BE2C (cell line): ENCODE data around the gene TOM1. TPM values are rescaled to one million over a fixed set of nuclear protein-coding genes. Genes with fewer than 3 reads are reported as not detected.

Source experiments
- DNase-seq: peaks from one replicate; pipeline ENCODE4 v3.0.0-alpha.2; 2020
- H3K27me3 ChIP-seq: fragments of 250-450 bp; sonication (Bioruptor Pico); 2 replicates; pipeline ENCODE4 v1.5.1; 2020; ENCODE audit warnings: mild to moderate bottlenecking
- H3K36me3 ChIP-seq: fragments of 250-450 bp; sonication (Bioruptor Pico); 2 replicates; pipeline ENCODE4 v1.5.1; 2020; ENCODE audit warnings: mild to moderate bottlenecking
- H3K4me1 ChIP-seq: fragments of 250-450 bp; sonication (Bioruptor Pico); 2 replicates; pipeline ENCODE4 v1.5.1; 2020
- H3K4me3 ChIP-seq: 2 replicates; pipeline ENCODE4 v1.5.1; 2011; ENCODE audit warnings: low read depth, low read length
- H3K9me3 ChIP-seq: fragments of 250-450 bp; sonication (Bioruptor Pico); 2 replicates; pipeline ENCODE4 v1.5.1; 2020
- CTCF ChIP-seq: IDR thresholded peaks from 2 replicates; pipeline ENCODE4 v1.5.1; 2012; ENCODE audit warnings: mild to moderate bottlenecking, low read depth, low read length
- polyA plus RNA-seq: library from polyadenylated mRNA; unstranded; fragments of >200 nt; gene quantifications from one replicate; pipeline ENCODE4 v1.2.1, GENCODE V29; 2012; ENCODE audit warnings: low read depth, missing spikeins; ENCODE audit not compliant: insufficient read length, insufficient read depth

The TOM1 gene
- 64.4 TPM for polyA plus RNA-seq

DNA sequence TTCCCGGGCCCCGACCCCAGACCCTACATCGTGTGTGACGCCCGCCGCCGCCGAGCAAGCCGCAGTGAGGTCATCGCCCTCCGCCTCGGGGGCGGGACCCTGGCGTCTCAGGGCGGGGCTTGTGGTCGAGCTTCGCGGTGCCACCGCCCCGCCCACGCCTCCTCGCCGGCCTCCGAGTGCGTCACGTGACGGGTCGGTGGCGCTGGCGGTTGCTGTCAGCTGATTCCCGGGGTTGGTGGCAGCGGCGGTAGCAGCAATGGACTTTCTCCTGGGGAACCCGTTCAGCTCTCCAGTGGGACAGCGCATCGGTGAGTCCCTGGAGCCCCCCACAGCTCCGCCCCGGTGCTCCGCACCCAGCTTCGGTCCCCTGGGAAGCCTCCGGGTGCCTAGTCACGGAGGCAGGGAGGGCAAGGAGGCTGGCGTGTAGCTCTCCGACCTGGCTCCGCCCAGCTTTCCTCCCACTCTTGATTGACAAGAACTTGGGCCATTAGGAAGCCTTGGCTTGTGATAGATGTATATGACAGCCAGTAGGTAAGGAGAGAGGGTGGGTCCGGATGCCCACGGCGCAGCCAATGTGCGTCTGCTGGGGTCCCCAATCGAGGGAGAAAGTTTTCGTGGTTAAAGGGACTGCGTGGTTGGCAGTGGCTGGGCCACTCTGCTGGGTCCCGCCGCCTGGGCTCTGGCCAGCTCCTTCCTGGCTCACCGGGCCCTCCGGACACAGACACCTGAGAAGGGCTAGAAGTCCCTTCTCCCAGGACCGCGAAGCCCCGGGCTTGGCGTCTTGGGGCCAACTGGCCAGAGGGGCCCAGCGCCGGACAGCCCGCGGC is at the start of gene TOM1:
Gene TOM1 (plus strand): TSS at position 222 of the 827 bp plus-strand sequence. CDS start 35 bp downstream, at position 257.
- no peaks in the 10 kb centered on the region for H3K9me3 ChIP-seq
- H3K27me3 ChIP-seq = no peaks in the 10 kb centered on the region
- H3K4me3 ChIP-seq = peak within 1 kb of the TSS; percentile 89
- no peaks in the 10 kb centered on the region; the same call in 1 of the 2 replicates for H3K4me1 ChIP-seq
- no peak for TF ChIP-seq CTCF
- H3K36me3 ChIP-seq = no peaks in the 10 kb centered on the region
- DNase-seq = peak; percentile 99

DNA sequence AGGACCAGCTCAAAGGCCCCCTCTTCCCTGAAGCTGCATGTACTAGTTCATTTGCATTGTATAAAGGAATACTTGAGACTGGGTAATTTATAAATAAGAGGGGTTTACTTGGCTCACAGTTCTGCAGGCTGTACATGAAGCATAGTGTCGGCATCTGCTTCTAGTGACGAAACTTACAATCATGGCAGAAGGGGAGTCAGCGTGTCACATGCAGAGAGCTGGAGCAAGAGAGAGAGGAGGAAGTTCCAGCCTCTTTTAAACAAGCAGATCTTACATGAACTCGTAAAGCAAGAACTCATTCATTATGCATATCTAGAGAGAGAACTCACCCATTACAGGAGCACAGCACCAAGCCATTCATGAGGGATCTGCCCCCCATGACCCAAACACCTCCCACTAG is 49.5 kb upstream of the TOM1 start:
- no peak for DNase-seq
- H3K9me3 ChIP-seq = no peaks in the 10 kb centered on the region
- H3K27me3 ChIP-seq = no peaks in the 10 kb centered on the region

DNA sequence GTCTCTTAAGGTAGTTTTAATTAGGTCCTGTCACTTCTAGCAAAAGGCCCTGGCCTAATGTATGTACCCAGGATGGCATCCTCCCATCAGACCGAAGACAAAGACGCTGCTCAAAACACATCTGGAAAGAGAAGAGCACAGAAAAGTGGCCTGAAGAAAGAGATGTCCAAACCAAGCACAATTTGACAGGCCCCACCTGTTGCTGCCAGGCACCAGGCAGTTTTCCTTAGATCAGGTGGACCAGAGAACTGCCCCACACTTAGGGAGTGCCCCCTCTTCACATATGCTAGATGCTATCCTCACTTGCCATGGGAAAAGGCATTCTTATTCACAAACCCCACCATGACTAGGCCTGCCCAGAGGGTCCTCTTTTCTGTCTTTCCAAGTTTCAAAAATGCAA is 45.7 kb upstream of the TOM1 start:
- Histone ChIP-seq H3K4me1 (no peaks in the 10 kb centered on the region), H3K9me3 (no peaks in the 10 kb centered on the region), H3K27me3 (no peaks in the 10 kb centered on the region), H3K36me3 (no peaks in the 10 kb centered on the region; the same call in 1 of the 2 replicates), H3K4me3 (no peak overlapping the region)
- DNase-seq = no peak
- TF ChIP-seq CTCF = no peak

More for the DNA sequence above, 49.5 kb upstream of the TOM1 start:
- H3K36me3 ChIP-seq = no peaks in the 10 kb centered on the region
- H3K4me3 ChIP-seq = no peak overlapping the region
- TF ChIP-seq CTCF = no peak
- no peaks in the 10 kb centered on the region for H3K4me1 ChIP-seq

DNA sequence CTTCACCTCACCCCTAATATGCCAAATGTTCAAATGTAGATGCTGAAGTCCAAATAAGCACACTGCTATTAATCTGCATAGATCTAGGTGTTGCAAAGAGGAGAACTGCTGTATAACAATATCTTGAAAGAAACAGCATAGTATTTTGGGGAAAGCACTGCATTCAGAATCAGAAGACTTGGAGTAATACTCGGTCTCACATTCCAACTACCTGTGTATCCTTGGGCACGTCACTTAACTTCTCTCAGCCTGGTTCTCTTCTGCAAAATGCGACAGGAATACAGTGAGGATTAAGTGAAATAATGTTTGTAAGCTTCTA is 42.7 kb upstream of the TOM1 start:
- H3K9me3 ChIP-seq = no peaks in the 10 kb centered on the region
- DNase-seq = no peak
- no peaks in the 10 kb centered on the region for H3K4me1 ChIP-seq
- H3K4me3 ChIP-seq = peak overlapping the region; percentile 83
- peaks cover under 1% of the 10 kb centered on the region for H3K36me3 ChIP-seq
- no peaks in the 10 kb centered on the region for H3K27me3 ChIP-seq
- no peak for TF ChIP-seq CTCF

DNA sequence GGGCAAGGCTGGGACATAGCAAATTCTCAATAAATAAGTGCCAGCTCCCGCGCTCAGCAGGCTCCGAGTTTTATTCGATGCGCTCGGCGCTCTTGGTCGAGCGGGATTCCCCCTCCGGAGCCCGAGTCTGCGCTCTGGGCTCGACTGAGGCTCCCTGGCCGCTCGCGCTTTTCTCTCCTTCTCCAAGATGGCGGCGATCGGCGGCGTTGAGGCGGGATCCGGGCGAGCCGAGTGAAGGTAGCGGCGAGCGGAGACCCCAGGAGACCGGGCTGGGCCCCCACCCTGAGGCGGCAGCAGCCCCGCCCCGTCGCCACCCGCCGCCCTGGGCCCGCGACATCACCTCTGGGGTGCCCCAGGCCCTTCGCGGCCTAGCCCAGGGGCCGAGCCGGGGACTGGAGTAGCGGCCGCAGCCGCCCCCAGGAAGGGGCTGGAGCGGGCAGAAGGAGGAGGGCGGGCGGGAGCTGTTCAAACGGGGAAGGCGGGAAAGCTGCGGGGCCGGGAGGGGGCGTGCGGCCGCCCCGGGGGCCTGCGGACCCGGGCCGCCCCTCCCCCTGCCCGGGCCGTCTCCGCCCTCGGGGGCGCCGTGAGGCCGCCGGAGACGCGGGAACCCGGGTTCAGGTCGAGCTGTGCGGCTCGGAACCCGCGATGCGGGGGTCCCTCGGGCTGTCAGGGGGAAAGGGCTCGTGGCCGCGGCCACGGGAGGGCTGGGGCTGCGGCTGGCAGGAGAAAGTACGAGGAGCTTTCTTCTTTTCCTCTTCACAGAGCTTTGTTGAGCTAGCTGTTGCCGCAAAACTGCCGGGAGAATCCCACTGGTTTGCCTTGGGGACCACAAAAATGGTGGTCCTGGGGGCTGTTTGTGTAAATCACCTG is 42.1 kb upstream of the TOM1 start, which contains the start of gene HMGXB4:
Gene HMGXB4 (plus strand): TSS at position 173 of the 870 bp plus-strand sequence. CDS start 4,898 bp downstream, outside the sequence.
- Histone ChIP-seq H3K9me3 (no peaks in the 10 kb centered on the region), H3K4me1 (no peaks in the 10 kb centered on the region), H3K27me3 (no peaks in the 10 kb centered on the region), H3K36me3 (peaks cover 6% of the 10 kb centered on the region), H3K4me3 (peak within 1 kb of the TSS; percentile 83)
- DNase-seq = peak; percentile 89
- no peak for TF ChIP-seq CTCF
